Nephron progenitor cell (in vitro differentiated cells): ENCODE results near the gene FLRT2.

Experiments
- DNase-seq: peaks from one replicate; pipeline ENCODE4 v3.0.0; 2021
- H3K27ac Mint-ChIP-seq: 2 replicates; pipeline ENCODE4 v1.8.0; 2021; ENCODE audit warnings: mild to moderate bottlenecking, moderate library complexity, mixed read lengths
- H3K27me3 Mint-ChIP-seq: 2 replicates; pipeline ENCODE4 v1.8.0; 2021; ENCODE audit warnings: mild to moderate bottlenecking, low read depth, mixed read lengths; ENCODE audit not compliant: poor library complexity
- H3K36me3 Mint-ChIP-seq: 2 replicates; pipeline ENCODE4 v1.8.0; 2021; ENCODE audit warnings: low read depth, mixed read lengths
- H3K4me1 Mint-ChIP-seq: 2 replicates; pipeline ENCODE4 v1.8.0; 2021; ENCODE audit warnings: mixed read lengths
- H3K4me3 Mint-ChIP-seq: 2 replicates; pipeline ENCODE4 v1.8.0; 2021; ENCODE audit warnings: mild to moderate bottlenecking, moderate library complexity, mixed read lengths
- H3K9me3 Mint-ChIP-seq: 2 replicates; pipeline ENCODE4 v1.8.0; 2021; ENCODE audit warnings: mild to moderate bottlenecking, moderate library complexity, mixed read lengths
- TF ChIP-seq, protein P1 (sequence below): fragments of 200-600 bp; sonication (generic); IDR thresholded peaks from 2 replicates; pipeline ENCODE4 v1.5.0; 2021; ENCODE audit warnings: antibody characterized with exemption

The FLRT2 gene

DNA sequence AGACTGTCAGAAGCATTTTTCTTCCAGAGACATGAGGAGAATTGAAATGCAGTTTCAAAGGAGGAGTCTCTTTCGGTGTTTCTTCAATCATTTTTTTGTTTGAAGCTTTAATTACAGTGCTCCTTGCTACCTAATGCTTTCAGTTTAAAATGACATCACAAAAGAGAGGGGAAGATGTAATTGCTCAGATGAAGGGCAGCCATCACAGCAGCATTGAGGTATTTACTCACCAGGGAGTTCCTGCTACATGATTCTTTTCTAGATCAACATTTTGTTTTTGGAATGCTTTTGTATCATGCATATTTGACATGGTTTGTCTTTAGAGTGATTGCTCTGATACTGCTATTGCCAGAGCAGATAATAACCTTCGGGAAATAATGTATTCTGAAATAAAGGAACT, 28.6 kb downstream of the FLRT2 start:
- Mint-ChIP-seq H3K27ac (no peak overlapping the region), H3K9me3 (peaks cover 8% of the 10 kb centered on the region), H3K4me1 (no peaks in the 10 kb centered on the region), H3K27me3 (no peaks in the 10 kb centered on the region), H3K4me3 (no peak overlapping the region), H3K36me3 (peaks cover 47% of the 10 kb centered on the region)
- TF ChIP-seq, protein P1, sequence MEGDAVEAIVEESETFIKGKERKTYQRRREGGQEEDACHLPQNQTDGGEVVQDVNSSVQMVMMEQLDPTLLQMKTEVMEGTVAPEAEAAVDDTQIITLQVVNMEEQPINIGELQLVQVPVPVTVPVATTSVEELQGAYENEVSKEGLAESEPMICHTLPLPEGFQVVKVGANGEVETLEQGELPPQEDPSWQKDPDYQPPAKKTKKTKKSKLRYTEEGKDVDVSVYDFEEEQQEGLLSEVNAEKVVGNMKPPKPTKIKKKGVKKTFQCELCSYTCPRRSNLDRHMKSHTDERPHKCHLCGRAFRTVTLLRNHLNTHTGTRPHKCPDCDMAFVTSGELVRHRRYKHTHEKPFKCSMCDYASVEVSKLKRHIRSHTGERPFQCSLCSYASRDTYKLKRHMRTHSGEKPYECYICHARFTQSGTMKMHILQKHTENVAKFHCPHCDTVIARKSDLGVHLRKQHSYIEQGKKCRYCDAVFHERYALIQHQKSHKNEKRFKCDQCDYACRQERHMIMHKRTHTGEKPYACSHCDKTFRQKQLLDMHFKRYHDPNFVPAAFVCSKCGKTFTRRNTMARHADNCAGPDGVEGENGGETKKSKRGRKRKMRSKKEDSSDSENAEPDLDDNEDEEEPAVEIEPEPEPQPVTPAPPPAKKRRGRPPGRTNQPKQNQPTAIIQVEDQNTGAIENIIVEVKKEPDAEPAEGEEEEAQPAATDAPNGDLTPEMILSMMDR: no peak
- no peak for DNase-seq

DNA sequence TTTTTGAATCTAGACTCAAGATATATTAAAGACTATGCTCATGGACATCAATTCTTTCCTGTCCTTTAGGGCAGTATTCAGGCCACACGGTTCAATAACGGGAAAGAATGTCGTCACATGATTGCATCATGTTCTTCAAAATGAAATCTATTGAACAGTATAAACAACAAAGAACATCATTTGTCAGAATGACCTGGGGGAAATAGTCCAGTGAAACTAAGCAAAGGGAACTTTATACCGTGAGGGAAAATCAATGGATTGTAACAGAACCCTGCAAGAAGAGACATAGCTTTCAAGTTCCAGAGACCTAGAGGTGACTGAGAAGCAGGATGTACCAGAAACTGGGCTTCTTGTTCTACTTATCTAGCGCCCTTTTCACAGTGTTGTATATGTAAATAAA, 32.7 kb downstream of the FLRT2 start:
- TF ChIP-seq, protein P1: no peak
- DNase-seq: no peak
- Mint-ChIP-seq H3K27ac (no peak overlapping the region), H3K9me3 (no peaks in the 10 kb centered on the region), H3K4me1 (no peaks in the 10 kb centered on the region), H3K4me3 (no peak overlapping the region), H3K36me3 (peaks cover 30% of the 10 kb centered on the region), H3K27me3 (no peaks in the 10 kb centered on the region)

DNA sequence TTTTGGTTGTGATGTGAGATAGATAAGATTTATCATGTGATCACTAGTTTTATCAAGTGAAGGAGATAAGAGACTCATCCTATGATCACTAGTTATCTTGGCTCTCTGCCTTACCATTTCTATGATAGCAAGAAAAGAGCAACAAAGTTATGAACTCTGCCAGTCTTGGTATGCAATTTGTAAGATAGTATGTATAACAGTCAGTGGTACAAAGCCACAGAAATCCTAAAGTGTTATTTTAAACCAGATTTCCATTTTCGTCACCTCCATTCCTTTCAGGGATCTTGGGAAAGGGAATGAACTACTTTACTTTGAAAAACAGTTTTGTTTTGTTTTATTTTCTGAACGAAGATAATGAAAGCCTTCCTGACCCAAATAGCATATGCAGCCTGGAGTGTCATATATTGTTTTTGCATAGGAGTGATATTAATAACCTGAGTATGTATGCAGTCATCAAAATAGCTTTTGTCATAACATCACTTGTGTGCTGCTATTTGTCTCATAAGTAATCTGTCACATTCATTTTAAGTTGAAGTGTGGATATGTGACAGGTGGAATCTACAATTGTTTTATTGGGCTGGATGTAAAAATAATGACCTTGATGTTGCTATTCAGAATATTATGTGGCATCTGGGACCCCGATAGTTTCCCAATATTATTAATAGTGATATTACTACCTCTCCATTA, 35.0 kb downstream of the FLRT2 start:
- no peak overlapping the region for H3K27ac Mint-ChIP-seq
- TF ChIP-seq, protein P1: no peak
- peaks cover 36% of the 10 kb centered on the region for H3K36me3 Mint-ChIP-seq
- no peaks in the 10 kb centered on the region for H3K4me1 Mint-ChIP-seq
- H3K4me3 Mint-ChIP-seq: no peak overlapping the region
- DNase-seq: no peak
- no peaks in the 10 kb centered on the region for H3K9me3 Mint-ChIP-seq
- H3K27me3 Mint-ChIP-seq: no peaks in the 10 kb centered on the region

DNA sequence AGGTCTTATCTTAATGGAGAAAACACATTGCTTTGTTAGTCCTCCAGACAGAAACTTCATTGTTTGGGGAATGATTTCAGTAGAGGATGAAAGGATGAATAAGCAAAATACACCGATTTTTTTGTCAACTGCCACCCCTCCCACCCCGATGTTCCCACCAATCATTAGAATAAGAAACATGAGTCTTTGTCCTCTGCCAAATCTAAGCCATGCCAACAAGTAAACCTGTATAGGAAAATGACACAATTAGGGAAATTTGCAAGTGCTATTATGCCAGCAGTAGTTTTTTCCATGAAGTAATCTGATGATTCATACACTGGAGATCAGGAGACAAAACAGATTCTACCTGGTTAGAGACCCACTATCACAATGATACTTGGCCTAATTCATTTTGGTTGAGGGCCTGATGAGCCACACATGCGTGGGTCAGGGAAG, 35.9 kb downstream of the FLRT2 start:
- H3K4me1 Mint-ChIP-seq: no peaks in the 10 kb centered on the region
- H3K4me3 Mint-ChIP-seq: no peak overlapping the region
- peaks cover 34% of the 10 kb centered on the region for H3K36me3 Mint-ChIP-seq
- no peaks in the 10 kb centered on the region for H3K9me3 Mint-ChIP-seq
- H3K27me3 Mint-ChIP-seq: no peaks in the 10 kb centered on the region
- DNase-seq: no peak
- no peak overlapping the region for H3K27ac Mint-ChIP-seq
- TF ChIP-seq, protein P1: no peak

DNA sequence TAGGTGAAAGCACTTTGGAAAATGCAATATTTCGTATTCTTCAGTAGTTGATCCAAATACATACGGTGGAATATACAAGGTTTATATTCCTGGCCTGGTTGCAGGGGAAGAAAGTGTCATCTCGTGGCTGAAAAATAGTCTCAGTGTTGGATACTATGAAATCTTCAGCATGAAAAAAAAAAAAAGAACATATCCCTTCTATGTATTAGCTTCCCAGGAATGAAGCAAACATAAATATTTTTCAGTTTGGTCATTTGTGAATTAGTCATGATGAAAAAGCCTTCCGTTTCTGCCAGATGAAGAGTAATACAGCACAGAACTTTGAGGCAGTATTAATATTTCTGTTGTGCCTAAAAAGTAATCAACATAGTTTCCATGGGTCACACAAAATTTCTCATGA, 36.7 kb downstream of the FLRT2 start:
- Mint-ChIP-seq H3K27me3 (no peaks in the 10 kb centered on the region), H3K4me1 (peaks cover 7% of the 10 kb centered on the region), H3K4me3 (no peak overlapping the region), H3K9me3 (no peaks in the 10 kb centered on the region), H3K36me3 (peaks cover 27% of the 10 kb centered on the region), H3K27ac (no peak overlapping the region)
- DNase-seq: no peak
- TF ChIP-seq, protein P1: no peak

DNA sequence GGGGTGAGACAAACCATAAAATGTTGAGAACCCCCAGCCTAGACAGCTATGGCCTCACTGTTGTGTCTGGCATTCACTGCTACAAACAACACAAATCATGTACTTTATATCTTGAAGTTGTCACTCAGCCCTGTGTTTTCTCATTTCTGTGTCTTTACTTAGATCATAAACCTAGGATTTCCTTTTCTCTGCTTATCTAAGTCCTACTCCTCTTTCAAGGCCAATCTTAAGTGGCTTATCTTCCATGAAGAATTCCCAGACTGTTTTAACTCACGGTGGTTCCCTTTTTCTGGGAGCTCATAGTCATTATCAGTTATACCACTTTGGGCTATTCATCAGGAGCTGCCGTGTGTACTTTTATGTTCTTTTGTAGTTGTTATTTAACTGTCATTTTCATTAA, 42.1 kb downstream of the FLRT2 start:
- Mint-ChIP-seq H3K27me3 (no peaks in the 10 kb centered on the region), H3K27ac (no peak overlapping the region), H3K4me3 (no peak overlapping the region), H3K36me3 (peaks cover 6% of the 10 kb centered on the region), H3K9me3 (no peaks in the 10 kb centered on the region), H3K4me1 (peaks cover 24% of the 10 kb centered on the region)
- DNase-seq: no peak
- TF ChIP-seq, protein P1: no peak
